SKM-1 (cell line): ENCODE data around the gene TRPM4.
"Not testable (repeated sequence)": the region's sequence is repeated elsewhere in the genome, so short reads cannot be mapped to it uniquely, and the experiment has no call there.

Experiments
- DNase-seq: peaks from one replicate; lab custom pipeline; 2025; ENCODE audit not compliant: unreplicated experiment; lab: John Stamatoyannopoulos, UW

Gene TRPM4

DNA sequence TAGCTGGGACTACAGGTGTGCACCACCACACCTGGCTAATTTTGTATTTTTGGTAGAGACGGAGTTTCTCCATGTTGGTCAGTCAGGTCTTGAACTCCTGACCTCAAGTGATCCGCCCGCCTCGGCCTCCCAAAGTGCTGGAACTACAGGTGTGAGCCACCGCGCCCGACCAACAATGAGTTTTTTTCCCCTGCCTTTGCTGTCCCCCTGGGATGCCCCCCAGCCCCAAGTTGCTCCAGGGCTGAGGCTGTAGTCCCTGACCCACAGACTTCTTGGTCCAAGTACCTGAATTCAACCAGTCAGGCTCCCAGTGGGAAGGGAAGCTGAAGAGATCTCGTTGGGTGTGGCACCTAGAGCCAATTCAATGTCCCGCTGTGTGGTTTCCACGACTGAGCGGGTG, 66.8 kb downstream of the TRPM4 start:
- not testable (repeated sequence) for DNase-seq

- no peak for DNase-seq
These were observed 67.3 kb downstream of the TRPM4 start for GRCh38 chr19:49224879-49225278.

DNA sequence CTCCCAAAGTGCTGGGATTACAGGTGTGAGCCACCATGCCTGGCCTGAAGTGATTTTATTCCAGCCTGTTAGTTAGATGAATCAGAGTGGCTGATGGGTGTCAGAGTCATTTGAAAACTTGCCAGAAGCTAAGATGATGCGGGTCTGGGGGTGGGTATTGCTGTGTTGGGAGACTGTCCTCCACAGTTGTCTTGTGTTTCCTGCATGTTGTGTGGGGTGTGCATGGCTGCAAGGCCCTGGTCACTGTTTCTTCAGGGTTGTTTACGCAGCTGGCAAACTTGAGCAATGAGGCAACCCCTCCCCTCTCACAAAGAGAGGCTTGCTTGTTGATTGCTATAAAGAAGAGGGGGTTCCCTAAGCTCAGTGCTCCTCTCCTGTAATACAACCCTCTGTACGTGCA, 71.8 kb downstream of the TRPM4 start:
- no peak for DNase-seq

- DNase-seq: no peak
These were observed 73.8 kb downstream of the TRPM4 start for GRCh38 chr19:49231389-49231788.

DNA sequence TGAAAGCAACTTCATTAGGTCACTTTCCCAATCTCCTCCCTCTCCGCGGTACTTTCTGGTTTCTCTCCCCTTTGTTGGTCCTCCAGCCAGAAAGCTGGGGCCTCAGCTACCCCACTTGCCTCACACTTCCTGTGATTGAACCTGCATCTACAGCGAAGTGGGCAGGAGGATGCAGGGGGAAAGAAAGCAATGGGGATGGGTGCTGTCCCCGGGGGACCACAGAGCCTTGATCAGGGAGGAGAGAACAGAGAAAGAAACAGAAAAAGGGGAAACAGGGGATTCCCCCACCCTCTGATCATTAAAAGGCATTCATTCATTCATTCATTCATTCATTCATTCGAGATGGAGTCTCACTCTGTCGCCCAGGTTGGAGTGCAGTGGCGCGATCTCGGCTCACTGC, 74.2 kb downstream of the TRPM4 start:
- DNase-seq: no peak

- DNase-seq: no peak
These were observed 75.6 kb downstream of the TRPM4 start for GRCh38 chr19:49233163-49233562.

GRCh38 chr19:49241769-49242168, 84.2 kb downstream of the TRPM4 start:
- DNase-seq: no peak

- no peak for DNase-seq
These were observed 85.5 kb downstream of the TRPM4 start for GRCh38 chr19:49243129-49243528.

GRCh38 chr19:49243726-49244125, 86.1 kb downstream of the TRPM4 start:
- DNase-seq: no peak

DNA sequence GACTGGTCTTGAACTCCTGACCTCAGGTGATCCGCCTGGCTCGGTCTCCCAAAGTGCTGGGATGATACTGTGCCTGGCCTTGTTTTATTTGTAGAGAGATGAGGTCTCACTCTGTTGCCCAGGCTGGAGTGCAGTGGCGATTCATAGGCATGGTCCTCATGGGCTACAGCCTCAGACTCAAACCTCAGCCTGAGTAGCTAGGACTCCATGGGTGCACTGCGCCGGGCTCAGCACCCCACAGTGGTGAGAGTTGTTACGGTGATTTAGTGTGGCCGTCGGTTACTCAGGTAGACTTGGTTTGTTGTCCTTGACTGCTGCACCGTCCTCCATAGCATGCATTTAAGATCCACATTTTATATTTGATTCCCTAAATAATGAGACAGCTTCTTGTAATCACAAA, 86.7 kb downstream of the TRPM4 start:
- DNase-seq: no peak

DNA sequence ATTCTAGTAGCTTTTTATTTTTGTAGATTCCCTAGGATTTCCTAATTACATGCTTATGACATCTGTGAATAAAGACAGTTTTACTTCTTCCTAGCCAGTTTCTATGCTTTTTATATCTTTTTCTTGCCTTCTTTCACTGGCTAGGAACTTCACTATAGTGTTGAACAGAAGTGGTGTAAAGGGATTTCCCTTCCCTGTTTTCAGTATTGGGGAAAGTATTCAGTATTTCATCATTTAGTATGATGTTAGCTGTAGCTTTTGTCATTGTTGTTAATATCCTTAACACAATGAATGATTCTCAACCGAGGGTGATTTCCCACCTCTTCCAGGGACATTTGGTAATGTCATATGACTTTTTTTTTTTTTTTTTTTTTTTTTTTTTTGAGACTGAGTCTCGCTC, 90.1 kb downstream of the TRPM4 start:
- no peak for DNase-seq

DNA sequence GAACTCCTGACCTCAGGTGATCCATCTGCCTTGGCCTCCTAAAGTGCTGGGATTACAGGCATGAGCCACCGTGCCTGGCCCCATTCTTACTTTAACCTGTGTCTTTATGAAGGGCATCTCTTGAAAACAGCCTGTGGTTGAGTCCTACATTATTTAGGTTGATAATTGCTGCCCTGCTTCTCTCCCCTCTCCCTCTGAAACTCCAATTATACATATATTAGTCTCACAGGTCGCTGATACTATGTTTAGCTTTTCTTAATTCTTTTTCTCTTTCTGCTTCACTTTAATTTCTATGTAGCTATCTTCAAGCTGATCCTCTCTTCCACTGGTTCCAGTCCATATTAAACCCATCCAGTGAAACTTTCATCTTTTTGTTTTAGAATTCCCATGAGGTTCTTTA, 92.3 kb downstream of the TRPM4 start:
- no peak for DNase-seq

DNA sequence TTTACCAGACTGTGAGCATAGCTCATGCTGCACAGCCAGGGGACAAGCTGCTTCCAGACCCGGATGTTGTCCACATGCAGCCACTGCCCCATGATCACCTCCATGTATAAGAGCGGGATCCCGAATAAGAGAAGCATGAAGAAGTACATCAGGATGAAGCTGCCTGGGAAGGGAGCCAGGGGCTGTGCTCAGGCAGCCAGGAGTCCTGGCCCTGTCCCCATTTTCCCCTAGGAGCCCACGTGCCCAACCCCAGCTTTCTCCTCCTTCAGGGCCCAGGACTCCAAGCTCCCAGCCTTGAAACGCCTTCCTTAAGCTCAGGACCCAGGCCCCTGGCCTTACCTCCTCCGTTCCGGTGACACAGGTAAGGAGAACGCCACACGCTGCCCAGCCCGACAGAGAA, 98.1 kb downstream of the TRPM4 start:
- no peak for DNase-seq

DNA sequence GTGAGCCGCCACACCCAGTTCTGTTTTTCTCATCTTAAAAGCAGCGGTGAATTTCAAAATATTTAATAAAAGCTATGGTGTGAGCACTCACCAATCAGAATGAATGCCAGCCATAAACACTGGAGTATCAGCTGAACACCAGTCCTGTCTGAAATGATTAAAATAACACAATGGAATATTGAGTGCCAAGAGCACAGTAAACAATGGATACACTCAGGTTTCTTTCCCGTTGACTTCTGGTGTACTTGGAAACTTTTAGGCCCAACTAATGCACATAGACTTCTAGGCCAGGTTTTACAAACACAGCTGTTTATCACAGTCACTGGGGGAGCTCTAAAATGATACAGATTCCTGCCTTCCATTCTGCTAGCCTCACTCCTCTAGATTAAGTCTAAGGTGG, 99.1 kb downstream of the TRPM4 start:
- DNase-seq: no peak
